ENCODE measurements around the gene F7.

F7 gene

GRCh38 chr13:113149711-113150549, 44.3 kb downstream of the F7 start:
- Histone ChIP-seq H3K4me3 (ENCODE audit: low read depth in 1 of 2, low read length in 2 of 2) (no peak overlapping the region), H3K9ac (ENCODE audit: low read length) (no peak overlapping the region), H3K27me3 (ENCODE audit: control insufficient read depth in 1 of 2, insufficient read depth in 2 of 2, low read length in 2 of 2) (no peaks in the 10 kb centered on the region), H3K9me3 (ENCODE audit: low read length) (no peaks in the 10 kb centered on the region), H3K27ac (ENCODE audit: low read depth, low read length) (no peak overlapping the region), H3K36me3 (ENCODE audit: insufficient read depth, low read length) (no peaks in the 10 kb centered on the region), H3K4me1 (ENCODE audit: insufficient read depth, low read length) (no peaks in the 10 kb centered on the region)

GRCh38 chr13:113150550-113151365, 45.2 kb downstream of the F7 start:
- H3K36me3 ChIP-seq (ENCODE audit: insufficient read depth, low read length) = no peaks in the 10 kb centered on the region
- H3K4me3 ChIP-seq (ENCODE audit: low read depth in 1 of 2, low read length in 2 of 2) = no peak overlapping the region
- H3K4me1 ChIP-seq (ENCODE audit: insufficient read depth, low read length) = no peaks in the 10 kb centered on the region
- no peaks in the 10 kb centered on the region for H3K9me3 ChIP-seq (ENCODE audit: low read length)
- H3K27me3 ChIP-seq (ENCODE audit: control insufficient read depth in 1 of 2, insufficient read depth in 2 of 2, low read length in 2 of 2) = no peaks in the 10 kb centered on the region
- no peak overlapping the region for H3K27ac ChIP-seq (ENCODE audit: low read depth, low read length)
- H3K9ac ChIP-seq (ENCODE audit: low read length) = no peak overlapping the region

- no peaks in the 10 kb centered on the region for H3K4me1 ChIP-seq (ENCODE audit: insufficient read depth, low read length)
- H3K9me3 ChIP-seq (ENCODE audit: low read length) = no peaks in the 10 kb centered on the region
- H3K4me3 ChIP-seq (ENCODE audit: low read depth in 1 of 2, low read length in 2 of 2) = peak overlapping the region in 1 of 2 donors; percentile 39
- no peak overlapping the region for H3K9ac ChIP-seq (ENCODE audit: low read length)
- H3K36me3 ChIP-seq (ENCODE audit: insufficient read depth, low read length) = no peaks in the 10 kb centered on the region
- H3K27ac ChIP-seq (ENCODE audit: low read depth, low read length) = no peak overlapping the region
- no peaks in the 10 kb centered on the region for H3K27me3 ChIP-seq (ENCODE audit: control insufficient read depth in 1 of 2, insufficient read depth in 2 of 2, low read length in 2 of 2)
These were observed 46.4 kb downstream of the F7 start for GRCh38 chr13:113151745-113152690.

- Histone ChIP-seq H3K27ac (ENCODE audit: low read depth, low read length) (no peak overlapping the region), H3K9me3 (ENCODE audit: low read length) (no peaks in the 10 kb centered on the region), H3K36me3 (ENCODE audit: insufficient read depth, low read length) (no peaks in the 10 kb centered on the region), H3K27me3 (ENCODE audit: control insufficient read depth in 1 of 2, insufficient read depth in 2 of 2, low read length in 2 of 2) (no peaks in the 10 kb centered on the region), H3K4me1 (ENCODE audit: insufficient read depth, low read length) (no peaks in the 10 kb centered on the region), H3K4me3 (ENCODE audit: low read depth in 1 of 2, low read length in 2 of 2) (peak overlapping the region in 1 of 2 donors; percentile 39), H3K9ac (ENCODE audit: low read length) (no peak overlapping the region)
These were observed 47.0 kb downstream of the F7 start for GRCh38 chr13:113152691-113152983.

GRCh38 chr13:113152984-113153809, 47.6 kb downstream of the F7 start:
- peak overlapping the region; percentile 41 for H3K9ac ChIP-seq (ENCODE audit: low read length)
- peak overlapping the region; percentile 19 for H3K27ac ChIP-seq (ENCODE audit: low read depth, low read length)
- peak overlapping the region; percentile 21 to 65 for H3K4me3 ChIP-seq (ENCODE audit: low read depth in 1 of 2, low read length in 2 of 2)

GRCh38 chr13:113153810-113154748, 48.5 kb downstream of the F7 start:
- no peaks in the 10 kb centered on the region for H3K4me1 ChIP-seq (ENCODE audit: insufficient read depth, low read length)
- no peaks in the 10 kb centered on the region for H3K36me3 ChIP-seq (ENCODE audit: insufficient read depth, low read length)
- H3K9ac ChIP-seq (ENCODE audit: low read length) = peak overlapping the region; percentile 41
- peak overlapping the region; percentile 21 to 65 for H3K4me3 ChIP-seq (ENCODE audit: low read depth in 1 of 2, low read length in 2 of 2)
- peaks cover 0 to 6% of the 10 kb centered on the region in 2 donors for H3K27me3 ChIP-seq (ENCODE audit: control insufficient read depth in 1 of 2, insufficient read depth in 2 of 2, low read length in 2 of 2)
- peak overlapping the region; percentile 19 for H3K27ac ChIP-seq (ENCODE audit: low read depth, low read length)
- no peaks in the 10 kb centered on the region for H3K9me3 ChIP-seq (ENCODE audit: low read length)

More at GRCh38 chr13:113152984-113153809, 47.6 kb downstream of the F7 start:
- Histone ChIP-seq H3K27me3 (ENCODE audit: control insufficient read depth in 1 of 2, insufficient read depth in 2 of 2, low read length in 2 of 2) (peaks cover 0 to 2% of the 10 kb centered on the region in 2 donors), H3K36me3 (ENCODE audit: insufficient read depth, low read length) (no peaks in the 10 kb centered on the region), H3K9me3 (ENCODE audit: low read length) (no peaks in the 10 kb centered on the region), H3K4me1 (ENCODE audit: insufficient read depth, low read length) (no peaks in the 10 kb centered on the region)

GRCh38 chr13:113155201-113155600, 49.6 kb downstream of the F7 start:
- Histone ChIP-seq H3K4me3 (ENCODE audit: low read depth in 1 of 2, low read length in 2 of 2) (no peak overlapping the region), H3K4me1 (ENCODE audit: insufficient read depth, low read length) (no peaks in the 10 kb centered on the region), H3K27ac (ENCODE audit: low read depth, low read length) (no peak overlapping the region), H3K9me3 (ENCODE audit: low read length) (no peaks in the 10 kb centered on the region), H3K9ac (ENCODE audit: low read length) (no peak overlapping the region), H3K27me3 (ENCODE audit: control insufficient read depth in 1 of 2, insufficient read depth in 2 of 2, low read length in 2 of 2) (peaks cover 0 to 6% of the 10 kb centered on the region in 2 donors), H3K36me3 (ENCODE audit: insufficient read depth, low read length) (no peaks in the 10 kb centered on the region)

GRCh38 chr13:113155982-113156655, 50.5 kb downstream of the F7 start:
- no peaks in the 10 kb centered on the region for H3K36me3 ChIP-seq (ENCODE audit: insufficient read depth, low read length)
- H3K9me3 ChIP-seq (ENCODE audit: low read length) = no peaks in the 10 kb centered on the region

GRCh38 chr13:113157206-113157928, 51.8 kb downstream of the F7 start:
- no peak overlapping the region for H3K9ac ChIP-seq (ENCODE audit: low read length)
- H3K4me1 ChIP-seq (ENCODE audit: insufficient read depth, low read length) = no peaks in the 10 kb centered on the region
- H3K27me3 ChIP-seq (ENCODE audit: control insufficient read depth in 1 of 2, insufficient read depth in 2 of 2, low read length in 2 of 2) = peaks cover 11 to 13% of the 10 kb centered on the region in 2 donors
- no peak overlapping the region for H3K27ac ChIP-seq (ENCODE audit: low read depth, low read length)
- H3K36me3 ChIP-seq (ENCODE audit: insufficient read depth, low read length) = no peaks in the 10 kb centered on the region
- no peak overlapping the region for H3K4me3 ChIP-seq (ENCODE audit: low read depth in 1 of 2, low read length in 2 of 2)
- H3K9me3 ChIP-seq (ENCODE audit: low read length) = no peaks in the 10 kb centered on the region

More at GRCh38 chr13:113155982-113156655, 50.5 kb downstream of the F7 start:
- Histone ChIP-seq H3K27me3 (ENCODE audit: control insufficient read depth in 1 of 2, insufficient read depth in 2 of 2, low read length in 2 of 2) (peaks cover 6 to 10% of the 10 kb centered on the region in 2 donors), H3K4me3 (ENCODE audit: low read depth in 1 of 2, low read length in 2 of 2) (no peak overlapping the region), H3K27ac (ENCODE audit: low read depth, low read length) (no peak overlapping the region), H3K4me1 (ENCODE audit: insufficient read depth, low read length) (no peaks in the 10 kb centered on the region), H3K9ac (ENCODE audit: low read length) (no peak overlapping the region)
